Measurements from ENCODE around the gene TLR8. TPM values are rescaled to one million over a fixed set of nuclear protein-coding genes. Genes with fewer than 3 reads are reported as not detected.

Gene TLR8
- total RNA-seq, 2 experiments from 2014 or later, result not detected

DNA sequence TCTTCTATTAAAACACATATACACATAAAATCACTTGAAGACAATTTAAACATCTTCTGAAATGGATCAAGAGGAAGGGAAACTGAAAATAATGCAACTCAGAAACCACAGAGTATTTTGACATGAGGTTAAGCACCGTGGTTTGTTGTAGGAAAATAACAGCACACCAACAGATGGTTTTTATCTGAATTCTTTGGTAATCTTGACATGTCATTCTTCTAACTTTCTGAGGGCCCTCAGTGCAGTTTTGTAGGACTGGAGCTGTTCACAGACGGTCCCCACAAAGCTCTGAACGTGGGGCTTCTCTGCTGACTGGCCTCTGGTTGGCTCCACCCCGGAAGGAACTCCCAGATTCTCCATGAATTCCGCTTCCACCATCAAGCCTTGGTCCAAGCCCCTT lies 16.0 kb upstream of the TLR8 start:
- H3K9me3 Mint-ChIP-seq, result no peaks in the 10 kb centered on the region
- DNase-seq, result no peak
- no peaks in the 10 kb centered on the region for H3K27me3 Mint-ChIP-seq
- H3K4me1 Mint-ChIP-seq, result peaks cover 21% of the 10 kb centered on the region
- H3K27ac Mint-ChIP-seq, result peak overlapping the region; percentile 65
- no peak overlapping the region for H3K4me3 Mint-ChIP-seq
- H3K36me3 Mint-ChIP-seq, result no peaks in the 10 kb centered on the region

GRCh38 chrX:12891171-12891570 lies 15.2 kb upstream of the TLR8 start:
- Mint-ChIP-seq H3K4me3 (no peak overlapping the region), H3K27ac (no peak overlapping the region)

GRCh38 chrX:12891915-12892506 lies 14.4 kb upstream of the TLR8 start:
- Mint-ChIP-seq H3K27me3 (no peaks in the 10 kb centered on the region), H3K9me3 (no peaks in the 10 kb centered on the region), H3K27ac (no peak overlapping the region), H3K36me3 (no peaks in the 10 kb centered on the region), H3K4me3 (peak overlapping the region; percentile 29), H3K4me1 (peaks cover 21% of the 10 kb centered on the region)
- DNase-seq, result no peak

More at GRCh38 chrX:12891171-12891570, 15.2 kb upstream of the TLR8 start:
- Mint-ChIP-seq H3K27me3 (no peaks in the 10 kb centered on the region), H3K9me3 (no peaks in the 10 kb centered on the region), H3K4me1 (peaks cover 21% of the 10 kb centered on the region), H3K36me3 (no peaks in the 10 kb centered on the region)
- DNase-seq, result no peak

- H3K4me1 Mint-ChIP-seq, result peaks cover 22% of the 10 kb centered on the region
- peak overlapping the region; percentile 16 for H3K27ac Mint-ChIP-seq
- H3K9me3 Mint-ChIP-seq, result no peaks in the 10 kb centered on the region
- no peaks in the 10 kb centered on the region for H3K27me3 Mint-ChIP-seq
- DNase-seq, result no peak
- no peak overlapping the region for H3K4me3 Mint-ChIP-seq
- no peaks in the 10 kb centered on the region for H3K36me3 Mint-ChIP-seq
Observed at GRCh38 chrX:12892716-12893115, 13.7 kb upstream of the TLR8 start.

- no peak overlapping the region for H3K27ac Mint-ChIP-seq
- H3K4me1 Mint-ChIP-seq, result peaks cover 29% of the 10 kb centered on the region
- no peaks in the 10 kb centered on the region for H3K36me3 Mint-ChIP-seq
- no peaks in the 10 kb centered on the region for H3K27me3 Mint-ChIP-seq
- no peak overlapping the region for H3K4me3 Mint-ChIP-seq
- peak; percentile 28 for DNase-seq
- H3K9me3 Mint-ChIP-seq, result no peaks in the 10 kb centered on the region
Observed at GRCh38 chrX:12894074-12895030, 12.1 kb upstream of the TLR8 start.

GRCh38 chrX:12895866-12896265 lies 10.6 kb upstream of the TLR8 start:
- H3K27me3 Mint-ChIP-seq, result no peaks in the 10 kb centered on the region
- no peak for DNase-seq
- no peaks in the 10 kb centered on the region for H3K36me3 Mint-ChIP-seq
- H3K4me3 Mint-ChIP-seq, result no peak overlapping the region
- H3K27ac Mint-ChIP-seq, result no peak overlapping the region
- H3K9me3 Mint-ChIP-seq, result no peaks in the 10 kb centered on the region
- peaks cover 23% of the 10 kb centered on the region for H3K4me1 Mint-ChIP-seq

GRCh38 chrX:12896935-12897334 lies 9.5 kb upstream of the TLR8 start:
- Mint-ChIP-seq H3K9me3 (no peaks in the 10 kb centered on the region), H3K4me3 (no peak overlapping the region), H3K27me3 (no peaks in the 10 kb centered on the region), H3K4me1 (peaks cover 17% of the 10 kb centered on the region), H3K36me3 (no peaks in the 10 kb centered on the region), H3K27ac (no peak overlapping the region)
- no peak for DNase-seq

- no peak overlapping the region for H3K27ac Mint-ChIP-seq
- H3K27me3 Mint-ChIP-seq, result no peaks in the 10 kb centered on the region
- H3K9me3 Mint-ChIP-seq, result no peaks in the 10 kb centered on the region
- peaks cover 14% of the 10 kb centered on the region for H3K4me1 Mint-ChIP-seq
- H3K4me3 Mint-ChIP-seq, result no peak overlapping the region
- no peak for DNase-seq
- no peaks in the 10 kb centered on the region for H3K36me3 Mint-ChIP-seq
Observed at GRCh38 chrX:12898073-12898472, 8.3 kb upstream of the TLR8 start.

- DNase-seq, result no peak
- Mint-ChIP-seq H3K4me1 (peaks cover 9% of the 10 kb centered on the region), H3K4me3 (no peak overlapping the region), H3K27me3 (no peaks in the 10 kb centered on the region), H3K27ac (no peak overlapping the region), H3K36me3 (no peaks in the 10 kb centered on the region), H3K9me3 (no peaks in the 10 kb centered on the region)
Observed at GRCh38 chrX:12899506-12899905, 6.9 kb upstream of the TLR8 start.

DNA sequence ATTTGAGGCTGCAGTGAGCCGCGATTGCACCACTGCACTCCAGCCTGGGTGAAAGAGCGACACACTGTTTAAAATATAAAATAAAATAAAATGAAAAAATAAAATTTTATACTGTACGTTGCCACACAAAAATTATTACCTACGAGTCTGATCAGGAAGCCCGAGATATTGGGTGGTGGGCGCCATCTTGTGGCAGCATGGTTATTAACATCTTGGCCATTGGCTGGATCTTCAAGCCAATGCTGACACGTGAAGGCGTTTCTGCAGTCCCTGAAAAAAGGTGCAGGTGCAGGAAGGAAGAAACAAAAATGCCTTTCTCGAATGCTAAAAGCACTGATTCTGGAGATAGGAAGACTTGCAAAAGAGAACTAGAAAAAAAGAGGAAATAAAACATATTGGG lies 4.9 kb upstream of the TLR8 start:
- peak; percentile 47 for DNase-seq
- H3K4me1 Mint-ChIP-seq, result peaks cover 9% of the 10 kb centered on the region
- H3K9me3 Mint-ChIP-seq, result no peaks in the 10 kb centered on the region
- H3K4me3 Mint-ChIP-seq, result no peak overlapping the region
- H3K36me3 Mint-ChIP-seq, result no peaks in the 10 kb centered on the region
- H3K27ac Mint-ChIP-seq, result no peak overlapping the region
- no peaks in the 10 kb centered on the region for H3K27me3 Mint-ChIP-seq

GRCh38 chrX:12903646-12904045 lies 2.8 kb upstream of the TLR8 start:
- DNase-seq, result no peak
- Mint-ChIP-seq H3K4me3 (no peak overlapping the region), H3K27me3 (no peaks in the 10 kb centered on the region), H3K9me3 (no peaks in the 10 kb centered on the region), H3K4me1 (peaks cover 1% of the 10 kb centered on the region), H3K36me3 (no peaks in the 10 kb centered on the region), H3K27ac (no peak overlapping the region)

GRCh38 chrX:12910423-12911121 lies 4.2 kb downstream of the TLR8 start:
- Mint-ChIP-seq H3K4me1 (peaks cover 18% of the 10 kb centered on the region), H3K36me3 (no peaks in the 10 kb centered on the region), H3K27ac (no peak overlapping the region), H3K4me3 (peak overlapping the region; percentile 22), H3K27me3 (no peaks in the 10 kb centered on the region), H3K9me3 (no peaks in the 10 kb centered on the region)
- DNase-seq, result no peak

GRCh38 chrX:12911122-12911470 lies 4.7 kb downstream of the TLR8 start:
- Mint-ChIP-seq H3K27me3 (no peaks in the 10 kb centered on the region), H3K4me1 (peaks cover 18% of the 10 kb centered on the region), H3K27ac (no peak overlapping the region), H3K9me3 (no peaks in the 10 kb centered on the region), H3K36me3 (no peaks in the 10 kb centered on the region), H3K4me3 (no peak overlapping the region)
- DNase-seq, result no peak

DNA sequence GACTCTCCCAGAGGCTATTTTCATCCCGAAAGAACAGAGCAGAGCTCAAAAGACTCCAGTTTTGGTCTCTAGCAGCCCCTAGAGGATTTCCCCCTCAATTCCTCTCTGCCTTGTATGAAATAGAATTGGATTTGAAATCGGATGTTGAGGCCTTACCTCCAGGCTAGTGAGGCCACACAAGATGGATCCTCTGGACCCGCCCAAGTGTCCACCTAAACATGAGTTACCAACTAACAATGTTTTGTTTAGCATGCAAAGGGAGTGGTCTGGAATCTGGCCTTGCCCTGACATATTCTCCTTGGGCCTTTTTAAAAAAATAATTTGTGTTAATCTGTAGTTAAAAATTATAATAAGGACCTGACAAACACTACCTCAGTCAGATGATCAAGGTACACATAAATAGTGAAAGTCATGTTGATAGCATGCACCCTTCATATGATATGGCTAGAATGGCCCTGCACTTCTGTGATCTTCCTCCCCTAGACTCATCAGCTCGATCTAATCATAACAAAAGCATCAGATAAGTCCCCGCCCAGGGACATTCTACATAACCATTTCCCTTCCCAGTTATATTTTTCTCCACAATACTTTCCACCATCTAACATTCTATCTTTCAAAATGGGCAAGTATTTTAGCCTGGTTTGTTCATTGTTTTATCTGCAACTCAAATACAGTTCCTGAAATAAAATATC lies 6.5 kb downstream of the TLR8 start:
- Mint-ChIP-seq H3K27ac (no peak overlapping the region), H3K4me3 (no peak overlapping the region), H3K27me3 (no peaks in the 10 kb centered on the region), H3K9me3 (no peaks in the 10 kb centered on the region), H3K4me1 (peaks cover 18% of the 10 kb centered on the region), H3K36me3 (no peaks in the 10 kb centered on the region)
- DNase-seq, result no peak

DNA sequence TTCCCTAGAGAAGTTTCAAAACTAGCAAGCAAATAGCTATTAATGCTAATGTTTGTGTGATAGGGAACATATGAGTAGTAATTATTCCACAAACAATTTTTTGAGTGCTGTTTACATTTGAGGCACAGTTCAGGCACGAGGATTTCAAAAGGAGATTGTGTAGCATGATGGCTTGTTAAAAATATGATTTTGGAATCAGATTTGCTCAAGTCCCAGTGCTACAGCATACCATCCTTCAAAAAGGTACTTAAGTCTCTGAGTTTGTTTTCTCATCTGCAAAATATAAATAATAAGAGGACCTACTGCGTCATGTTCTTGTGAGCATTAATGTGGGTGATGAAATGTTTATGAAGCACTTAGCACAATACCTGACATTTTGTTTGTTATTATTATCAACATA lies 11.3 kb downstream of the TLR8 start:
- no peaks in the 10 kb centered on the region for H3K36me3 Mint-ChIP-seq
- peaks cover 1% of the 10 kb centered on the region for H3K4me1 Mint-ChIP-seq
- H3K4me3 Mint-ChIP-seq, result no peak overlapping the region
- no peak for DNase-seq
- no peaks in the 10 kb centered on the region for H3K27me3 Mint-ChIP-seq
- no peak overlapping the region for H3K27ac Mint-ChIP-seq
- no peaks in the 10 kb centered on the region for H3K9me3 Mint-ChIP-seq

Measured in activated naive CD8-positive, alpha-beta T cell treated with anti-CD3 and anti-CD28 coated beads for 36 hours (primary cell).